ENCODE measurements around the gene MTAP.

MTAP gene

DNA sequence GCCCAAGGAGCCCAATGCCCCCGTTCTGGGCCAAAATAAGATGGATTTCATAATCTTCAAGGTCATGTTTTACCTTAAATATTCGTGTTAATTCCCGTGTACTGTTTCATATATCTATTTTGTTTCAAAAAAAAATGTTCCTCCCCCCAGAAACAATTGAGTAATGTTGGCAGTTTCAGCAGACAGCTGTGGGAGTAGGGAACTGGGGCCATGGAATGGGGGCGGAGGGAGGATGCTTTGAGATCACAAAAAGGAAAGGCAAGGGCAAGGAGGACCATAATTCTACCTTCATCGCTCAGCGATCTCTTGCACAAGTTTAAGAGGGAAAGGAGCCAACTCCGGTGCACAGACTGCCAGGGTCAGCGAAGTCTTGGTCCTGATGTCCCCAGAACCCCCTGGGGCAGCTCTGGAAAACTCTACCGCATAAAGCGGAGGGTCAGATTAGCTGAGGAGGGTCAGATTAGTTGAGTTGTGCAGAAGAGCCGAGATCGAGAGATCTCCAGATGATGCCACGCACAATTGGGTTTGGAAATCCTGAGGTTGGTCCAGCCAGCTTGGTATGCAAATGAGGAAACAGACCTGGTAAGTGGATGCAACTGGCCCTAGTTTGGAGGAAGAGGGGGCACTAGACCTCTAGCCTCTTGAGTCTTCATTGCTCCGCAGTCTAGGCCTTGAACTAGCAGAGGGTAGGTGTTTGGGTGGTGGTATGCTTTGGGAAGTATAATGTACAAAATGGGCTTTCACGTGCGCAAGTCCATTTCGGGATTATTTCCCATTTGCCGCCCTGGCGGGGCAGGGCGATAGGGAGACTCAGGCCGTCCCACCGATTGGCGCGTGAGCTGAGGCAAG, 167.7 kb downstream of the MTAP start:
- DNase-seq (ENCODE audit: low read depth) = no peak

DNA sequence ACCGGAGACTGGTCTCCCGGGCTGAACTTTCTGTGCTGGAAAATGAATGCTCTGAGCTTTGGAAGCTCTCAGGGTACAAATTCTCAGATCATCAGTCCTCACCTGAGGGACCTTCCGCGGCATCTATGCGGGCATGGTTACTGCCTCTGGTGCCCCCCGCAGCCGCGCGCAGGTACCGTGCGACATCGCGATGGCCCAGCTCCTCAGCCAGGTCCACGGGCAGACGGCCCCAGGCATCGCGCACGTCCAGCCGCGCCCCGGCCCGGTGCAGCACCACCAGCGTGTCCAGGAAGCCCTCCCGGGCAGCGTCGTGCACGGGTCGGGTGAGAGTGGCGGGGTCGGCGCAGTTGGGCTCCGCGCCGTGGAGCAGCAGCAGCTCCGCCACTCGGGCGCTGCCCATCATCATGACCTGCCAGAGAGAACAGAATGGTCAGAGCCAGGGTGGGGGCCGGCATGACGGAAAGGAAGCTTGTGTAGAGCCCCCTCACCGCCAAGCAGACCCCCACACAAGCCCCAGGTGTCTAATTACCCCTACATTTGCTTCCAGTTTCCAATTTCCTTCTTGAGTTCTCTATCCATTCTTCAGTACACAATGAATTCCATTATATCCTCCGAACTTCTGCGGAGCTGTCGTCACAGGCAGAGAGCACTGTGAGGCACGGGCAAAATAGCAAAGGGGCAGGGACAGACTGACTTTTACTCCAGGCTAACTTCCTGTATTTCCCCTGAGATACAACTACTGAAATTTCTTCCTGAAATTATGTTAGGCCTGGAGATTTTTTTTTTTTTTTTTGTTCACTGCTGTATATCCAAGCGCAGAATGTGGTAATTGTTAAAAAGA, 168.6 kb downstream of the MTAP start:
- no peak for DNase-seq (ENCODE audit: low read depth)

DNA sequence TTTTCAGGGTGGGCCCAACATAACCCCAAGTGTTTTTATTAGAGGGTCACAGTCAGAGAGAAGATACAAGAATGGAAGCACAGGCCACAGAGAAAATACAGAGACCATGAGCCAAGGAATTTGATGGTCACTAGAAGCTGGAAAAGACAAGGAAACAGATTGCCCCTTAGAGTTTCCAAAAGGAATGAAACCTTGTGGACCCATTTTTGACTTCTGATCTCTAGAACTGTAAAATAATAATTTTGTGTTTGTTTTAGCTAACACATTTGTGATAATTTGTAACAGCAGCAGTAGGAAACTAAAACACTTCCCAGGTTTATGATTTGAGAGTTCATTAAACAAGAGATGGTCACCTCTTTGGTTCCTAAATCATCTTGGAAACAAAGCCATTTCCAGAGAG, 169.9 kb downstream of the MTAP start:
- DNase-seq (ENCODE audit: low read depth) = no peak

DNA sequence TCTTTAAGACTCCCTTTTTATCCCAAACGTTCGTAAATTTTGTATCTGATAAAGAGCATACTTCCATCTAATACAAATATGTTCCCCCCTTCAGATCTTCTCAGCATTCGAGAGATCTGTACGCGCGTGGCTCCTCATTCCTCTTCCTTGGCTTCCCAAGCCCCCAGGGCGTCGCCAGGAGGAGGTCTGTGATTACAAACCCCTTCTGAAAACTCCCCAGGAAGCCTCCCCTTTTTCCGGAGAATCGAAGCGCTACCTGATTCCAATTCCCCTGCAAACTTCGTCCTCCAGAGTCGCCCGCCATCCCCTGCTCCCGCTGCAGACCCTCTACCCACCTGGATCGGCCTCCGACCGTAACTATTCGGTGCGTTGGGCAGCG, 171.9 kb downstream of the MTAP start:
- no peak for DNase-seq (ENCODE audit: low read depth)

DNA sequence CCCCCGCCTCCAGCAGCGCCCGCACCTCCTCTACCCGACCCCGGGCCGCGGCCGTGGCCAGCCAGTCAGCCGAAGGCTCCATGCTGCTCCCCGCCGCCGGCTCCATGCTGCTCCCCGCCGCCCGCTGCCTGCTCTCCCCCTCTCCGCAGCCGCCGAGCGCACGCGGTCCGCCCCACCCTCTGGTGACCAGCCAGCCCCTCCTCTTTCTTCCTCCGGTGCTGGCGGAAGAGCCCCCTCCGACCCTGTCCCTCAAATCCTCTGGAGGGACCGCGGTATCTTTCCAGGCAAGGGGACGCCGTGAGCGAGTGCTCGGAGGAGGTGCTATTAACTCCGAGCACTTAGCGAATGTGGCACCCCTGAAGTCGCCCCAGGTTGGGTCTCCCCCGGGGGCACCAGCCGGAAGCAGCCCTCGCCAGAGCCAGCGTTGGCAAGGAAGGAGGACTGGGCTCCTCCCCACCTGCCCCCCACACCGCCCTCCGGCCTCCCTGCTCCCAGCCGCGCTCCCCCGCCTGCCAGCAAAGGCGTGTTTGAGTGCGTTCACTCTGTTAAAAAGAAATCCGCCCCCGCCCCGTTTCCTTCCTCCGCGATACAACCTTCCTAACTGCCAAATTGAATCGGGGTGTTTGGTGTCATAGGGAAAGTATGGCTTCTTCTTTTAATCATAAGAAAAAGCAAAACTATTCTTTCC, 172.4 kb downstream of the MTAP start:
- DNase-seq (ENCODE audit: low read depth) = no peak

DNA sequence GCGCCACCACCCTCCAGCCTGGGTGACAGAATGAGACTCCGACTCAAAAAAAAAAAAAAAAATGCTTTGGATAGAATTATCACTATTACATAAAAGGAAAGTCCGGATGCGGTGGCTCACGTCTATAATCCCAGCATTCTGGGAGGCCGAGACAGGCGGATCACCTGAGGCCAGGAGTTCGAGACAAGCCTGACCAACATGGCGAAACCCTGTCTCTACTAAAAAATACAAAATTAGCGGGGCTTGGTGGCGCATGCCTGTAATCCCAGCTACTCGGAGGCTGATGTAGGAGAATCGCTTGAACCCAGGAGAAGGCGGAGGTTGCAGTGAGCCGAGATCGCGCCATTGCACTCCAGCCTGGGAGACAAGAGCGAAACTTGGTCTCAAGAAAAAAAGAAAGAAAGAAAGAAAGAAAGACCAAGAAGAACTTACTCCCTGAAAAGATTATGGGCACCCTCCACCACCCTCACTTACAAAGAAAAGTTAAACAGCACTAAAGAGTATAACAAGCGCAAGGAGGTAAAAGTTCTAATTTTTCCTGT, 174.0 kb downstream of the MTAP start:
- DNase-seq (ENCODE audit: low read depth) = no peak

DNA sequence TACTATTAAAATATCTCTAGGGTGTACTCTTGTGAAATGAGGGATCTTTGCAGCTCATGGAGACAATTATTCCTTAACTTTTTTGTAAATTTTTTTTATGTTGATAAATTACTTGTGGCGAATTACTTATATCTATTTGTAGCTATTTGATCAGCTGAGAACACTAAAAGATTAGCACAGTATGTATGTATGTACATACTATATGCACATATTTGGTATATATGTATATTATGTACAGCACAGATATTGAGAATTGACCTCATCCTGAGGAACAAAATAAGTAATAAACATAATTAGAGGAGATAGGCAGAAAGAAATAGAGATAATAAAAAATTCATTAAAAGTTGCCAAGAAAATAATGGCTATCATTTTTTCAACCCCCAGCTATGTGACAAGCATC, 180.0 kb downstream of the MTAP start:
- no peak for DNase-seq (ENCODE audit: low read depth)

DNA sequence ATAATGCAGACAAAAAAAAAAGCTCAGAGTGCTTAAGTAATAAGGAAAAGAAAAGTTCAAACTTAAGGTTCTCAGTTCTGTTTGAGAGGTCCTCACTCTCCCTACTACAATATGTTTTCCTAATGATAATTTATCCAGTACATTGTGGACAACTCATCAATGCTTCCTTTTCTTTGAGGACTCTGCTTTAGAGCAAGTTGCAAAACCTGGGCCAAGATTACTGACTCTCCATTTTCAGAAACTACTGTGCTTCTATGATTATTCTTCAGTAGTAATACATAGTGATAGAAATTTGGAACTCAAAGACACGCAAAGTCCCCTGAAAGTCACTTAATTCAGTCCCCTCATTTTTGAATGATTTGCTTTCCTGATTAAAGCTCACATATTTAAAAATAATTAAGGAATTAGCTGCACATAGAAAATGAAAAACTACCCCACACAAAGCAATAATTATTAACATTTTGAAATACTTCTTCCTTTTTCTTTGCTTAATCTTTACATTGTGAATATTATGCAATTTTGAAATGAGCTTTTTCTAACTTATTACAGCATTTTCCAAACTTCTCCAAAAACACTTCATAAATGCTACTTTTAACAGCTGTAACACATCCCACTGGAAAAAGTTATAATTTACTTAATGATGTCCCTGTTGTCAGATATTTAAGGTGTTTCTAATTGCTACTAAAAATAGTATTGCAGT, 180.6 kb downstream of the MTAP start:
- no peak for DNase-seq (ENCODE audit: low read depth)

DNA sequence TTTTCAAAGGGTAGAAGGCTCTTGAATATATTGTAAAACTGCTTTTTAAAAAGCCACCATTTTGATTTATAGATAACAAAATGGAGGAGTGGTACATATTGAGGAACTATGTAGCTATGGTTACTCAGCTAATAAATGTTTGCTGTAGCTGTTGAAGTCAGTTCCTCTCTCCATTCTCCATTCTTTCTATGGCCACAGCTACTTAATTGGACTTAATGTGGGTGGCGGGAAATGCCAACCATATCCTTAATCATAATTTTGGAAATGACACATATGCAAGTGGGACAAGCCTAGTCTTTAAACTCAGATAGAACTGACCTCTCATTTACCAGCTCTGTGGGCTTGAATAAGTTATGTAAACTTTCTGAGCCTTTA, 181.1 kb downstream of the MTAP start:
- no peak for DNase-seq (ENCODE audit: low read depth)

DNA sequence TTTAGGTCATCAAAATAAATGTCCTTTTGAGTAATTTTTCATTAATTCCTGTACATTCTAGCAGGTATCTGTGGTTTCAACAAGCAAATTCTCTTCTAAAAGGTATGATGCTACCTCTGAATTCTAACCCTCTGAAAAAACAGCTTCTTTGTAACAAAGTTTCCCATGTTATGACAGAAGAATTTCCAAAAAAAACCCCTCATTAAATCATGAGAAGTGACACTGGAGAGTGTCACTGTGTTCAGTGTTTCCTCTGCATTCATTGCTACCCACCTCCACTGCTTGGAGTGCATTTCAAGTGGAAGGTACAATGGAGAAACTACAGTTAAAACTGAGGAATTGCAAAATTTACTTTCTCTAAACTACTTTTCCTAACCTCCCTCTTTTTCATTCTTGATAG, 181.7 kb downstream of the MTAP start:
- no peak for DNase-seq (ENCODE audit: low read depth)

DNA sequence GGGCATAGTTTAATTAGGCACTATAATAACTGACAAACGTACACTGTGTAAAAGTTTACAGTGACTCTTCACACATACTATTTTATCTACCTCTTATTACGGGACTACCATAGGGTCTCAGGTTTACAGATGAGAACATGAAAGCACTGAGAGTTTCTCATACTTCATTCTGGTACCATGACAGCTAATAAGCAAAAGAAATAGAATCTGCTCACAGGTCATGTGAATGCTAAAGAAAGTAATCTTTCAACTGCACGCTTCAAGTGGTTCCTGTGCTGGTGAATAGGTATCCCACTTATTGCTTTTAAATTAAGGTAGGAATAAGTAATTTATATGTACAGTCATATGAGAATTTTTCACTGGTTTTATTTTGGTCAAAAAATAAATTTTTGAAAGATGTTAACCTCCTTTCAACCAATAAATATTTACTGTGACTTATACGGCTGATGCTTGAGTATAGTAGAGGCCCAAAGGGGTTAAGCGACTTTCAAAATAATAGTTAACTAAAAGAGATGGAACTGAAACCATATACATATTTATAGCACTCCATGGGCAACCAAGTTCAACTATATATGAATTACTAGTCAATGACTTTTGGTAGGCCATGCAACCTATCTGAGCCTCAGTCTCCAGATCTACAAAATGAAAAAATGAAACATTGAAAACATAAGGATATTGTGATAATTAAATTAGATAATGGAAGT, 183.7 kb downstream of the MTAP start:
- no peak for DNase-seq (ENCODE audit: low read depth)

Measured in CMK (cell line).